ENCODE measurements around the gene PTRH1.

- TF ChIP-seq, protein P1, sequence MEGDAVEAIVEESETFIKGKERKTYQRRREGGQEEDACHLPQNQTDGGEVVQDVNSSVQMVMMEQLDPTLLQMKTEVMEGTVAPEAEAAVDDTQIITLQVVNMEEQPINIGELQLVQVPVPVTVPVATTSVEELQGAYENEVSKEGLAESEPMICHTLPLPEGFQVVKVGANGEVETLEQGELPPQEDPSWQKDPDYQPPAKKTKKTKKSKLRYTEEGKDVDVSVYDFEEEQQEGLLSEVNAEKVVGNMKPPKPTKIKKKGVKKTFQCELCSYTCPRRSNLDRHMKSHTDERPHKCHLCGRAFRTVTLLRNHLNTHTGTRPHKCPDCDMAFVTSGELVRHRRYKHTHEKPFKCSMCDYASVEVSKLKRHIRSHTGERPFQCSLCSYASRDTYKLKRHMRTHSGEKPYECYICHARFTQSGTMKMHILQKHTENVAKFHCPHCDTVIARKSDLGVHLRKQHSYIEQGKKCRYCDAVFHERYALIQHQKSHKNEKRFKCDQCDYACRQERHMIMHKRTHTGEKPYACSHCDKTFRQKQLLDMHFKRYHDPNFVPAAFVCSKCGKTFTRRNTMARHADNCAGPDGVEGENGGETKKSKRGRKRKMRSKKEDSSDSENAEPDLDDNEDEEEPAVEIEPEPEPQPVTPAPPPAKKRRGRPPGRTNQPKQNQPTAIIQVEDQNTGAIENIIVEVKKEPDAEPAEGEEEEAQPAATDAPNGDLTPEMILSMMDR (conservative IDR thresholded peaks at IDR 0.05; ENCODE audit: low read length) = no peak
- no peak for TF ChIP-seq EZH2phosphoT487 (IDR thresholded peaks at IDR 0.05; ENCODE audit: borderline replicate concordance)
These were observed 17.0 kb upstream of the PTRH1 start for GRCh38 chr9:127732444-127732843.

Measured in Loucy (cell line).